ENCODE data around the gene ARHGAP44. TPM values are rescaled to one million over a fixed set of nuclear protein-coding genes. Genes with fewer than 3 reads are reported as not detected.

ARHGAP44 gene
- total RNA-seq, 1 donor from 2014 or later = 8.7 TPM

DNA sequence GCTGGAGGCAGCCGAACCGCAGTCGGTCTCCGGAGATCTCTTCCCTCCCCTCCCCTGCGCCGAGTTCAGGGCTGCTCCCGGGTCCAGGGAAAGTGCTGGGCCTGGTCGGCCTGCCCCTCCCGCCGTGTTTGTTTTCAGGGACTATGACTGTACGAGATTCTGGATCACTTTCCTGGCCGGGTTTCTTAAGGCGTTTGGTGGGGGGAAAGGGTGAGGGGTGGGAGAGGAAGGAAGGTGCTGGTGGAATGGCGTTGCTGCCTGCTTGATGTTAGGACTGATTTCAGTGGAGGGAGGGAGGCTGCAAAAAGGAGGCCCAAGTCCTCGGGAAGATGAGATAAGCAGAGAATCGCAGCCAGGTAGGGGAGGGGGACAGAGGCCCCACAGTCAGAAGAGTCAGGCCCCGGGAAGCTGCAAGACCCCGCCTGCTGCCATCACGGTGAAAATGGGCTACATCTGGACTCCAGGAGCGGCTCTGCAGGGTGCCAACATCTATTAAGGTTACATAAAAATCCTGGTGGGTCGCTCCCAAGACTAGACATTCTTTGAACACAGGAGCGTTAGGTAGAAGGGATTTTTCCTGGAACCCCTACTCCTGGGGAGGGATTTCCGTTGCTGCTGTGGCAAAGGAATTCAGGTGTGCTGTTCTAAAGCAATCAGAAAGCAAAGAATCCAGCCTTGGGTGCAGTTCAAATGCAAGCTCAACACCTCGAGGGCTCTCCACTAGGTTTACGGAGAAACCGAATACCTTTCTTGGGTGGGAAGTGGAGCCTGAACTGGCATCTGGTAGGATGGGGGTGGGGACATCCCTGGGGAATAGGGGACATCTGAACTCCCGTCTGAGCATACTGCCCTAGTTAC is 1.2 kb downstream of the ARHGAP44 start:
- no peaks in the 10 kb centered on the region for H3K36me3 ChIP-seq
- Mint-ChIP-seq H3K36me3 (peaks cover 2% of the 10 kb centered on the region), H3K9me3 (no peaks in the 10 kb centered on the region), H3K27ac (no peak overlapping the region), H3K27me3 (ENCODE audit: insufficient read depth, low read depth) (peaks cover 4% of the 10 kb centered on the region), H3K4me1 (peaks cover 7% of the 10 kb centered on the region), H3K4me3 (peak overlapping the region; percentile 96)
- no peak overlapping the region for H3K9ac ChIP-seq
- H3K79me2 ChIP-seq (ENCODE audit: low read depth) = peaks cover 30% of the 10 kb centered on the region
- peaks cover 11% of the 10 kb centered on the region for H4K20me1 ChIP-seq (ENCODE audit: low read depth)
- H3K9me3 ChIP-seq (ENCODE audit: low read depth) = no peaks in the 10 kb centered on the region
- H3F3A ChIP-seq (ENCODE audit: low read depth) = peaks cover 4% of the 10 kb centered on the region
- peak overlapping the region; percentile 88 for H3K4me3 ChIP-seq
- TF ChIP-seq, protein P1, sequence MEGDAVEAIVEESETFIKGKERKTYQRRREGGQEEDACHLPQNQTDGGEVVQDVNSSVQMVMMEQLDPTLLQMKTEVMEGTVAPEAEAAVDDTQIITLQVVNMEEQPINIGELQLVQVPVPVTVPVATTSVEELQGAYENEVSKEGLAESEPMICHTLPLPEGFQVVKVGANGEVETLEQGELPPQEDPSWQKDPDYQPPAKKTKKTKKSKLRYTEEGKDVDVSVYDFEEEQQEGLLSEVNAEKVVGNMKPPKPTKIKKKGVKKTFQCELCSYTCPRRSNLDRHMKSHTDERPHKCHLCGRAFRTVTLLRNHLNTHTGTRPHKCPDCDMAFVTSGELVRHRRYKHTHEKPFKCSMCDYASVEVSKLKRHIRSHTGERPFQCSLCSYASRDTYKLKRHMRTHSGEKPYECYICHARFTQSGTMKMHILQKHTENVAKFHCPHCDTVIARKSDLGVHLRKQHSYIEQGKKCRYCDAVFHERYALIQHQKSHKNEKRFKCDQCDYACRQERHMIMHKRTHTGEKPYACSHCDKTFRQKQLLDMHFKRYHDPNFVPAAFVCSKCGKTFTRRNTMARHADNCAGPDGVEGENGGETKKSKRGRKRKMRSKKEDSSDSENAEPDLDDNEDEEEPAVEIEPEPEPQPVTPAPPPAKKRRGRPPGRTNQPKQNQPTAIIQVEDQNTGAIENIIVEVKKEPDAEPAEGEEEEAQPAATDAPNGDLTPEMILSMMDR (IDR thresholded peaks at IDR 0.05) = no peak
- TF ChIP-seq EZH2 (IDR thresholded peaks at IDR 0.05) = no peak
- TF ChIP-seq EZH2phosphoT487 (IDR thresholded peaks at IDR 0.05) = no peak
- DNase-seq (ENCODE audit: low spot score) = peak; percentile 33
- no peak overlapping the region for H3K27ac ChIP-seq
- H3K4me2 ChIP-seq = peak overlapping the region; percentile 94
- H3K27me3 ChIP-seq = peaks cover 38% of the 10 kb centered on the region
- peak overlapping the region; percentile 95 for H2AFZ ChIP-seq (replicated peaks)
- H3K4me1 ChIP-seq = peaks cover 8% of the 10 kb centered on the region

DNA sequence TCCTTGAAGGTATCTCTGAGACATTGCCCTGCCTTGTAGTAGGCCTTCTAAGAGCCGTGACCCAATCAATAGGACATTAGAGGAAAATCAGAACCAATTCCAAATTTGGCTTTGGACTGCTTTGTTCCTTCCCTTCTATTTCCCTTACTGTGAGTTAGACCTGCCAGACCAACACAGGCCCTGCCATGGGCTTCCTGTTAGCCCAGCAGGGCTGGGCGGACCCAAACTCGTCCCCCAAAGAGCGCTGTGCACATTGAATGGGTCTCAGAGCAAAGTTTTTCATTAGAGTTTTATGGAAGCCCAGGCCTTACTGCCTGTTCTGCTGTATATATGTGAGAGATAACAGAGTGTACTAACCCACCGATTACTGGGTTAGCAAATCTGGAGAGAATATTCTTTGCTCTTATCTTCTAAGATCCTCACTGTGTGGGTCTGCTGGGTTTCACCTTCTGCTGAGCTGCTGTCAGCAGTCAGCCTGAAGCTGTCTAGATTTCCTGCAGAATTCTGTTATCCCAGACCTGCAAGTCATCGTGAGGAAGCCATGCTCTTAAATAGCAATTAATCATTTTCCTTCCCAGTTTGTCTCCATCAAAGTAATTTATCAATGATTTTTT is 5.7 kb downstream of the ARHGAP44 start:
- DNase-seq (ENCODE audit: low spot score) = no peak
- Mint-ChIP-seq H3K27me3 (ENCODE audit: insufficient read depth, low read depth) (peaks cover 4% of the 10 kb centered on the region), H3K9me3 (peaks cover 4% of the 10 kb centered on the region), H3K27ac (no peak overlapping the region), H3K36me3 (peaks cover 2% of the 10 kb centered on the region), H3K4me1 (peaks cover 7% of the 10 kb centered on the region), H3K4me3 (no peak overlapping the region)
- H3K4me1 ChIP-seq = peaks cover 8% of the 10 kb centered on the region
- no peak overlapping the region for H3K9ac ChIP-seq
- H3K36me3 ChIP-seq = no peaks in the 10 kb centered on the region
- no peak overlapping the region for H3K4me3 ChIP-seq
- peaks cover 61% of the 10 kb centered on the region for H3K79me2 ChIP-seq (ENCODE audit: low read depth)
- H3K27me3 ChIP-seq = peaks cover 7% of the 10 kb centered on the region
- H4K20me1 ChIP-seq (ENCODE audit: low read depth) = peaks cover 11% of the 10 kb centered on the region
- TF ChIP-seq EZH2 (IDR thresholded peaks at IDR 0.05) (no peak), EZH2phosphoT487 (IDR thresholded peaks at IDR 0.05) (no peak)
- TF ChIP-seq, protein P1 (IDR thresholded peaks at IDR 0.05) = no peak
- no peak overlapping the region for H3K4me2 ChIP-seq
- peaks cover 3% of the 10 kb centered on the region for H3F3A ChIP-seq (ENCODE audit: low read depth)
- no peak overlapping the region for H3K27ac ChIP-seq
- no peak overlapping the region for H2AFZ ChIP-seq (replicated peaks)
- H3K9me3 ChIP-seq (ENCODE audit: low read depth) = peaks cover 3% of the 10 kb centered on the region

DNA sequence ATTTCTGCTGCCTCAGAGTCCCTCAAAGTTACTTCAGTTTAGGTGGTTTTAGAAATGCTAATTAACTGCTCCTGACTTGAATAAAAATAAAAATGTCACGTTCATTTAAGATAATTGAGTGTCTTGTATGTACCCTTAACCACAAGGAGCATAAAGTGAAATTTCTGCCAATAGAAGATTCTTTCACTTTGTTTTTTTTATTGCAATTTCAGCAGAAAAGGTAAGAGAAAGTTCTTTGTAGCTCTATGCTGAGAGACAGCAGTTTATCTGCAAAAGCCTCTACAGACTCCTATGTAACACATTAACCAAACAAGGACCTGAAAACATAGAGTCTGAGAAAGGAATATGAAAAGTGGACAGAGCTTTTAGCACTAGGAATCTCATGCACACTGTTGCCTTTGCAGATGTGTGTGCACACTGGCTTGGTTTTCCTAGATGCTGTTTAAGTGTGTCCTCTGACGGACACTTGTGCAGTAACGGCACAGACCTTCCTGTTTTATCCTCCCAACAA is 11.6 kb downstream of the ARHGAP44 start:
- Histone ChIP-seq H3K4me1 (no peaks in the 10 kb centered on the region), H3K27me3 (no peaks in the 10 kb centered on the region), H3F3A (ENCODE audit: low read depth) (no peaks in the 10 kb centered on the region), H2AFZ (replicated peaks) (no peak overlapping the region), H3K79me2 (ENCODE audit: low read depth) (peaks cover 32% of the 10 kb centered on the region), H3K4me2 (no peak overlapping the region), H3K4me3 (no peak overlapping the region), H4K20me1 (ENCODE audit: low read depth) (no peaks in the 10 kb centered on the region), H3K36me3 (no peaks in the 10 kb centered on the region), H3K9me3 (ENCODE audit: low read depth) (peaks cover 3% of the 10 kb centered on the region), H3K27ac (no peak overlapping the region), H3K9ac (no peak overlapping the region)
- DNase-seq (ENCODE audit: low spot score) = no peak
- H3K4me1 Mint-ChIP-seq = no peaks in the 10 kb centered on the region
- H3K36me3 Mint-ChIP-seq = no peaks in the 10 kb centered on the region
- TF ChIP-seq EZH2phosphoT487 (IDR thresholded peaks at IDR 0.05) (no peak), EZH2 (IDR thresholded peaks at IDR 0.05) (no peak)
- TF ChIP-seq, protein P1 (IDR thresholded peaks at IDR 0.05) = no peak
- H3K4me3 Mint-ChIP-seq = no peak overlapping the region
- no peaks in the 10 kb centered on the region for H3K27me3 Mint-ChIP-seq (ENCODE audit: insufficient read depth, low read depth)
- H3K9me3 Mint-ChIP-seq = peaks cover 4% of the 10 kb centered on the region
- no peak overlapping the region for H3K27ac Mint-ChIP-seq
